CD4-positive, alpha-beta T cell (primary cell): ENCODE measurements around the gene HYDIN. TPM values are rescaled to one million over a fixed set of nuclear protein-coding genes. Genes with fewer than 3 reads are reported as not detected.

Experiments used
- ATAC-seq: fragments of 200-7000 bp; cut with Tn5 transposase; one replicate; pipeline ENCODE4 v1.10.0; 2022; ENCODE audit warnings: mild to moderate bottlenecking; ENCODE audit not compliant: poor library complexity
- CTCF ChIA-PET: fragments of 350-600 bp; sonication (Branson Sonifier 250); formaldehyde crosslinking; loops from one replicate; lab custom pipeline; 2021; ENCODE audit warnings: antibody characterized with exemption, inconsistent platforms; lab: Charles Lee
- POLR2A ChIA-PET: fragments of 350-600 bp; sonication (Branson Sonifier 250); formaldehyde crosslinking; loops from one replicate; lab custom pipeline; 2021; ENCODE audit warnings: antibody characterized with exemption, inconsistent platforms; lab: Charles Lee
- DNase-seq, 14 experiments: peaks; one replicate each; pipeline ENCODE4 v3.0.0-alpha.2; 2013 to 2020; ENCODE audit warnings: mixed read lengths in 2 of 14
- H3K27ac ChIP-seq, 2 donors: one replicate each; pipeline versions ENCODE4 v1.5.1 to v1.7.0; 2013; ENCODE audit warnings: low read length in 2 of 2, low read depth in 1 of 2, mild to moderate bottlenecking in 1 of 2
- H3K27me3 ChIP-seq, 2 experiments: 1 replicate in 1 of 2; 2 replicates in 1 of 2; pipeline versions ENCODE4 v1.6.1 to v1.7.0; 2013; ENCODE audit warnings: low read length in 2 of 2, control low read depth in 1 of 2, mild to moderate bottlenecking in 1 of 2, moderate library complexity in 1 of 2; ENCODE audit not compliant: insufficient read depth in 2 of 2, control insufficient read depth in 1 of 2
- H3K36me3 ChIP-seq: one replicate; pipeline ENCODE4 v1.6.1; 2013; ENCODE audit warnings: low read length, control low read depth; ENCODE audit not compliant: insufficient read depth
- H3K4me1 ChIP-seq: one replicate; pipeline ENCODE4 v1.6.1; 2013; ENCODE audit warnings: low read length, control low read depth; ENCODE audit not compliant: insufficient read depth
- H3K4me3 ChIP-seq: one replicate; pipeline ENCODE4 v1.5.1; 2013; ENCODE audit warnings: mild to moderate bottlenecking, low read length, moderate library complexity
- H3K9me3 ChIP-seq, 2 experiments: 1 replicate in 1 of 2; 2 replicates in 1 of 2; pipeline versions ENCODE4 v1.6.1 to v1.7.0; 2013; ENCODE audit warnings: low read length in 2 of 2, mild to moderate bottlenecking in 2 of 2, control low read depth in 1 of 2, moderate library complexity in 1 of 2; ENCODE audit not compliant: control insufficient read depth in 1 of 2, insufficient read depth in 1 of 2
- H3K27ac Mint-ChIP-seq: one replicate; pipeline ENCODE4 v1.8.0; 2020; ENCODE audit warnings: mixed read lengths
- H3K27me3 Mint-ChIP-seq: one replicate; pipeline ENCODE4 v1.8.0; 2021; ENCODE audit warnings: mixed read lengths
- H3K36me3 Mint-ChIP-seq: one replicate; pipeline ENCODE4 v1.8.0; 2021; ENCODE audit warnings: low read depth, mixed read lengths
- H3K4me1 Mint-ChIP-seq: one replicate; pipeline ENCODE4 v1.8.0; 2021; ENCODE audit warnings: low read depth, mixed read lengths
- H3K4me3 Mint-ChIP-seq: one replicate; pipeline ENCODE4 v1.8.0; 2020; ENCODE audit warnings: mild to moderate bottlenecking, mixed read lengths
- H3K9me3 Mint-ChIP-seq: one replicate; pipeline ENCODE4 v1.8.0; 2020; ENCODE audit warnings: mixed read lengths
- intact Hi-C, 2 experiments: fragments of 100-400 bp; cut with DNase I in 1 of 2; cut with micrococcal nuclease in 1 of 2; formaldehyde crosslinking; loops; one replicate each; pipeline versions ENCODE4 v1.15.1 to v1.9.0; 2023 to 2025; cut with DNase I, micrococcal nuclease
- total RNA-seq, 174 experiments: library from RNA in 2 of 174; stranded (reverse) in 2 of 174; gene quantifications; one replicate each; pipeline ENCODE4 v1.2.3 and lab custom pipeline; 2021 to 2026
- TF ChIP-seq, protein P1 (sequence below): fragments of 200-600 bp; IDR thresholded peaks from one replicate; pipeline ENCODE4 v1.8.0; 2022; ENCODE audit warnings: antibody characterized with exemption, mild to moderate bottlenecking

The HYDIN gene
- total RNA-seq, 2 experiments from 2014 or later: not detected

DNA sequence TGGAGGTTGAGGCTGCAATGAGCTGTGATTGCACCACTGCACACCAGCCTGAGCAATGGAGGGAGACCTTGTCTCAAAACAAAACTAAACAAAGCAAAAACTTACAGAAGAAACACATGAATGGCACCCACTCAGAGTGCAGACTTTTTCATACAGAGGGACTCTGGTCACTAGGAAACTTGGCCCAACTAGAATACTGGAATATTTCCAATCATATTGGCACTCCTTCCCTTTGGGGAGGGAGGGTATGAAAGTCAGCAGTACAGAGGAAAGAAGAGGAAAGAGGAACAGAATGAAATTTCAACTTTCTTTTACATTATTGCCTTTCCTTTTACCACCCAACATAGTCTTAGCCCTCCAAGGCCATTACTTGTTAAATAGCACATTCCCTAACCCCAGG is 30.5 kb upstream of the HYDIN start:
- ChIA-PET POLR2A (no interaction called here), CTCF (no interaction called here)
- Mint-ChIP-seq H3K36me3 (no peaks in the 10 kb centered on the region), H3K9me3 (no peaks in the 10 kb centered on the region), H3K4me1 (peaks cover 8% of the 10 kb centered on the region), H3K4me3 (no peak overlapping the region), H3K27me3 (peaks cover 34% of the 10 kb centered on the region), H3K27ac (no peak overlapping the region)
- Histone ChIP-seq H3K4me3 (no peak overlapping the region), H3K27ac (no peak overlapping the region), H3K36me3 (no peaks in the 10 kb centered on the region), H3K27me3 (peaks cover 0 to 11% of the 10 kb centered on the region in 2 experiments), H3K9me3 (no peaks in the 10 kb centered on the region), H3K4me1 (no peaks in the 10 kb centered on the region)
- DNase-seq: no peak
- TF ChIP-seq, protein P1, sequence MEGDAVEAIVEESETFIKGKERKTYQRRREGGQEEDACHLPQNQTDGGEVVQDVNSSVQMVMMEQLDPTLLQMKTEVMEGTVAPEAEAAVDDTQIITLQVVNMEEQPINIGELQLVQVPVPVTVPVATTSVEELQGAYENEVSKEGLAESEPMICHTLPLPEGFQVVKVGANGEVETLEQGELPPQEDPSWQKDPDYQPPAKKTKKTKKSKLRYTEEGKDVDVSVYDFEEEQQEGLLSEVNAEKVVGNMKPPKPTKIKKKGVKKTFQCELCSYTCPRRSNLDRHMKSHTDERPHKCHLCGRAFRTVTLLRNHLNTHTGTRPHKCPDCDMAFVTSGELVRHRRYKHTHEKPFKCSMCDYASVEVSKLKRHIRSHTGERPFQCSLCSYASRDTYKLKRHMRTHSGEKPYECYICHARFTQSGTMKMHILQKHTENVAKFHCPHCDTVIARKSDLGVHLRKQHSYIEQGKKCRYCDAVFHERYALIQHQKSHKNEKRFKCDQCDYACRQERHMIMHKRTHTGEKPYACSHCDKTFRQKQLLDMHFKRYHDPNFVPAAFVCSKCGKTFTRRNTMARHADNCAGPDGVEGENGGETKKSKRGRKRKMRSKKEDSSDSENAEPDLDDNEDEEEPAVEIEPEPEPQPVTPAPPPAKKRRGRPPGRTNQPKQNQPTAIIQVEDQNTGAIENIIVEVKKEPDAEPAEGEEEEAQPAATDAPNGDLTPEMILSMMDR: no peak
- intact Hi-C loops: no loop called here
- no peak for ATAC-seq

DNA sequence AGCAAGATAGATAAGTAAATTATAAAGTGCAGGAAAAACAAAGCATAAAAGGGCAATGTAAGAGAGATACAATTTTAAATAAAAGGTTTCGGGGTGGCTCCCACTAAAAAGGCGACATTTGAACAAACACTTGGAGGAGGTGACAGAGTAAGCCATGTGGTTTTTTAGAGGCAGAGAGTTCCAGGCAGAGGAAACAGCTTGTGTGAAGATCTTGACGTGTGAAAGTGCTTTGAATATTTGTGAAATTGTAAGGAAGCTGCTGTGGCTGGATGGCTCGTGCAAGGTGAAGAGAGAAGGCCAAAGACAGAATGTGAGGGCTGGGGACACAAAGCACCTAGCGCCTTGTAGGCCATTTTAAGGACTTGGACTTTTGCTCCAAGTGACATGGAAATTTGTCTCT is 28.6 kb upstream of the HYDIN start:
- ChIA-PET POLR2A (no interaction called here), CTCF (no interaction called here)
- ATAC-seq (peak; percentile 48), DNase-seq (no peak)
- Mint-ChIP-seq H3K4me1 (peaks cover 19% of the 10 kb centered on the region), H3K9me3 (no peaks in the 10 kb centered on the region), H3K36me3 (no peaks in the 10 kb centered on the region), H3K27me3 (peaks cover 34% of the 10 kb centered on the region), H3K4me3 (no peak overlapping the region), H3K27ac (peak overlapping the region; percentile 12)
- Histone ChIP-seq H3K27me3 (peaks cover 0 to 13% of the 10 kb centered on the region in 2 experiments), H3K27ac (no peak overlapping the region), H3K4me3 (no peak overlapping the region), H3K36me3 (no peaks in the 10 kb centered on the region), H3K9me3 (no peaks in the 10 kb centered on the region), H3K4me1 (no peaks in the 10 kb centered on the region)
- TF ChIP-seq, protein P1: no peak
- intact Hi-C loops: no loop called here

DNA sequence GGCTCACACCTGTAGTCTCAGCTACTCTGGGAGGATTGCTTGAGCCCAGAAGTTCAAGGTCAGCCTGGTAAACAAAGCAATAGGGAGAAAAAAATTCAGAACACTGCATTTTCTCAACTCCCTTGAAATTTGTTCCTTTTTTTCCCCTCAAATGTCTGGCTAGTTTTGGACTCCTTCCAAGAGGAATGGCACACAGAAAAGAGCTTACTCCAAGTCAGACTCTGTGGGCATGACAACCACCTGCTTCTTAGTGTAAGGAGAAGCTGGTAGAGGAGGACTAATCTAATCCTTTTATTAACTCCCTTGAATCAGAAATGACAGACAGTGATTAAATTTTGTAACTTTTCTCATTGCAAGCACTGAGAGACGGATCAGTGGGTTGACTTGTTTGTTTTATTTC is 27.9 kb upstream of the HYDIN start:
- Mint-ChIP-seq H3K36me3 (no peaks in the 10 kb centered on the region), H3K27me3 (peaks cover 34% of the 10 kb centered on the region), H3K4me1 (peaks cover 19% of the 10 kb centered on the region), H3K4me3 (no peak overlapping the region), H3K27ac (no peak overlapping the region), H3K9me3 (no peaks in the 10 kb centered on the region)
- Histone ChIP-seq H3K4me3 (no peak overlapping the region), H3K9me3 (no peaks in the 10 kb centered on the region), H3K36me3 (no peaks in the 10 kb centered on the region), H3K27ac (no peak overlapping the region), H3K27me3 (peaks cover 0 to 13% of the 10 kb centered on the region in 2 experiments), H3K4me1 (no peaks in the 10 kb centered on the region)
- ATAC-seq (no peak), DNase-seq (no peak)
- ChIA-PET CTCF (interaction anchor here (0.6 kb wide), 1 partner anchor 52 kb away, joined by 3 read pairs; no protein-coding TSS in a partner anchor), POLR2A (no interaction called here)
- TF ChIP-seq, protein P1: no peak
- intact Hi-C loops: no loop called here
